Measurements from ENCODE around the gene VPS26C. TPM values are rescaled to one million over a fixed set of nuclear protein-coding genes. Genes with fewer than 3 reads are reported as not detected.

The VPS26C gene
- total RNA-seq, 1 donor from 2014 or later: 44.3 TPM

GRCh38 chr21:37278199-37278598 is 11.1 kb upstream of the VPS26C start:
- Mint-ChIP-seq H3K4me1 (ENCODE audit: low read depth) (peaks cover 6% of the 10 kb centered on the region), H3K9me3 (ENCODE audit: low read depth) (no peaks in the 10 kb centered on the region), H3K4me3 (ENCODE audit: unreplicated experiment) (no peak overlapping the region), H3K27ac (ENCODE audit: unreplicated experiment) (no peak overlapping the region), H3K36me3 (ENCODE audit: low read depth) (no peaks in the 10 kb centered on the region), H3K27me3 (ENCODE audit: low read depth) (peaks cover 5% of the 10 kb centered on the region)
- TF ChIP-seq CTCF (IDR thresholded peaks at IDR 0.05): no peak
- no peak for DNase-seq (ENCODE audit: low spot score)

- no peaks in the 10 kb centered on the region for H3K4me1 Mint-ChIP-seq (ENCODE audit: low read depth)
- H3K36me3 Mint-ChIP-seq (ENCODE audit: low read depth): no peaks in the 10 kb centered on the region
- no peak overlapping the region for H3K4me3 Mint-ChIP-seq (ENCODE audit: unreplicated experiment)
- H3K27ac Mint-ChIP-seq (ENCODE audit: unreplicated experiment): no peak overlapping the region
- no peak for DNase-seq (ENCODE audit: low spot score)
- no peaks in the 10 kb centered on the region for H3K27me3 Mint-ChIP-seq (ENCODE audit: low read depth)
- no peak for TF ChIP-seq CTCF (IDR thresholded peaks at IDR 0.05)
- H3K9me3 Mint-ChIP-seq (ENCODE audit: low read depth): no peaks in the 10 kb centered on the region
Observed at GRCh38 chr21:37276377-37276776, 9.2 kb upstream of the VPS26C start.

GRCh38 chr21:37273911-37274690 is 7.0 kb upstream of the VPS26C start:
- Mint-ChIP-seq H3K36me3 (ENCODE audit: low read depth) (no peaks in the 10 kb centered on the region), H3K27ac (ENCODE audit: unreplicated experiment) (no peak overlapping the region)

GRCh38 chr21:37273440-37273839 is 6.3 kb upstream of the VPS26C start:
- H3K27ac Mint-ChIP-seq (ENCODE audit: unreplicated experiment): no peak overlapping the region
- DNase-seq (ENCODE audit: low spot score): no peak
- H3K27me3 Mint-ChIP-seq (ENCODE audit: low read depth): no peaks in the 10 kb centered on the region

More at GRCh38 chr21:37273911-37274690, 7.0 kb upstream of the VPS26C start:
- no peaks in the 10 kb centered on the region for H3K9me3 Mint-ChIP-seq (ENCODE audit: low read depth)
- no peak for DNase-seq (ENCODE audit: low spot score)
- H3K4me1 Mint-ChIP-seq (ENCODE audit: low read depth): no peaks in the 10 kb centered on the region
- H3K4me3 Mint-ChIP-seq (ENCODE audit: unreplicated experiment): no peak overlapping the region
- no peaks in the 10 kb centered on the region for H3K27me3 Mint-ChIP-seq (ENCODE audit: low read depth)
- no peak for TF ChIP-seq CTCF (IDR thresholded peaks at IDR 0.05)

GRCh38 chr21:37272897-37273296 is 5.8 kb upstream of the VPS26C start:
- H3K36me3 Mint-ChIP-seq (ENCODE audit: low read depth): no peaks in the 10 kb centered on the region
- no peaks in the 10 kb centered on the region for H3K9me3 Mint-ChIP-seq (ENCODE audit: low read depth)
- TF ChIP-seq CTCF (IDR thresholded peaks at IDR 0.05): no peak
- peaks cover 6% of the 10 kb centered on the region for H3K4me1 Mint-ChIP-seq (ENCODE audit: low read depth)
- H3K4me3 Mint-ChIP-seq (ENCODE audit: unreplicated experiment): no peak overlapping the region
- no peaks in the 10 kb centered on the region for H3K27me3 Mint-ChIP-seq (ENCODE audit: low read depth)
- DNase-seq (ENCODE audit: low spot score): no peak
- no peak overlapping the region for H3K27ac Mint-ChIP-seq (ENCODE audit: unreplicated experiment)

More at GRCh38 chr21:37273440-37273839, 6.3 kb upstream of the VPS26C start:
- Mint-ChIP-seq H3K4me3 (ENCODE audit: unreplicated experiment) (no peak overlapping the region), H3K9me3 (ENCODE audit: low read depth) (no peaks in the 10 kb centered on the region), H3K4me1 (ENCODE audit: low read depth) (peaks cover 3% of the 10 kb centered on the region), H3K36me3 (ENCODE audit: low read depth) (no peaks in the 10 kb centered on the region)
- TF ChIP-seq CTCF (IDR thresholded peaks at IDR 0.05): no peak

Data from chondrocyte (in vitro differentiated cells).